Measurements from ENCODE around the gene GATD1.
A peak's percentile ranks its signal among the peaks of the same experiment; 100 is the strongest.
"Not testable (repeated sequence)": the region's sequence is repeated elsewhere in the genome, so short reads cannot be mapped to it uniquely, and the experiment has no call there.

GATD1 gene

GRCh38 chr11:763073-763463, 14.2 kb downstream of the GATD1 start:
- DNase-seq = peak; percentile 81

- peak; percentile 59 for DNase-seq
These were observed 14.7 kb downstream of the GATD1 start for GRCh38 chr11:762421-763072.

- DNase-seq = no peak
These were observed 15.7 kb downstream of the GATD1 start for GRCh38 chr11:761526-762108.

- no peak for DNase-seq
These were observed 17.1 kb downstream of the GATD1 start for GRCh38 chr11:760236-760635.

DNA sequence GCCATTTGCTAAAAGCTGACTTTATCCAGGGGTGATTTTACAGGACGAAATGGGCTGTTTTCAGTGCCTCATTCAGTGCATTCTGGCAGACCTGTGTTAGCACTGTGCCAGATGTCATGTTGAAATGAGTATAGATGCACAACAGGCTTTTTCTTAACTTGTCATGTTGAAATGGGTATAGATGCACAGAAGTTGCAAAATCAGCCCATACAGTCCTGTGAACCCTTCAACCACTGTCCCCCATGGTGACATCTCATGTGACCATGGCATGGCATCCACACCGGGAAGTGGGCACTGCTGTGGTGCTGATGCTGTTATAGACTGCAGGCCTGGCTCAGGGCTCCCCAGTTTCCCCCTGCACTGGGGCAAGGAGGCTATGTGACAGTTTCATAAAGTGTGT, 27.6 kb downstream of the GATD1 start:
- no peak for DNase-seq

- no peak for DNase-seq
These were observed 29.3 kb downstream of the GATD1 start for GRCh38 chr11:748007-748359.

DNA sequence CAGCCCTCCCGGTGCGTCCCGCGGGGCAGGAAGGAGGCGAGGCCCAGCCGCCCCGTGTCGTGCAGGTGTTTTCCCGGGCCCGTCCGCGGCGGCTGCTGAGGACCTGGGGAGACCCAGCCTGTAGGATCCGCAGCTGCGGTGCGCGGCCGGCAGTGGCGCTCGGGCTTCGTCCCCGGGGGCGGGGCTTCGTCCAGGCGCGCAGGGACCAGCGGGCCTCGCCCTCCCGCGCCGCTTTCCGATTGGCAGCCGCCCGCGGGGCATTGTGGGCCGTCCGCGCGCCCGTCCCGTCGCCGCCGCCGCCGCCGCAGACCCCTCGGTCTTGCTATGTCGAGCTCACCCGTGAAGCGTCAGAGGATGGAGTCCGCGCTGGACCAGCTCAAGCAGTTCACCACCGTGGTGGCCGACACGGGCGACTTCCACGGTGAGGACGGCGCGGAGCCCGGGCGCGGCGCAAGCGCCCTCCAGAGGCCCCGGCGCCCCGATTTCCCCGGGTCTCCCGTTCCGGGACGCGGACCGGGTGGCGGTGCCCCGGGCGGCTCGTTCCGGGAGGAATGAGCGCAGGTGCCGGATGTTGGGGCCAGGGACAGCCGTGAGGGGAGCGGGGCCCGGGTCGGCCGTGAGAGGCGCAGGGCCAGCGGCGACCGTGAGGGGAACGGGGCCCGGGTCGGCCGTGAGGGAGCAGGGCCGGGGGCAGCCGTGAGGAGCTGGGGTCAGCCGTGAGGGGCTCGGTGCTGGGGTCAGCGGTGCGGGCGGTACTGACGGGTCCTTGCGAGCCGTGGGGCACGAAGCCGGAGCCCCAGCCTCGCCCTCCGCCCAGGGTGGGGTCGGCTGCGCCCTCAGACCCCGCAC, 29.9 kb downstream of the GATD1 start, which contains the start of gene TALDO1:
Gene TALDO1, plus strand, starts transcription at position 307 of the 849 bp plus-strand sequence. Its CDS starts 18 bp downstream, at position 325.
- peak; percentile 96 for DNase-seq

GRCh38 chr11:746289-747157, 30.8 kb downstream of the GATD1 start:
- peak; percentile 82 for DNase-seq

DNA sequence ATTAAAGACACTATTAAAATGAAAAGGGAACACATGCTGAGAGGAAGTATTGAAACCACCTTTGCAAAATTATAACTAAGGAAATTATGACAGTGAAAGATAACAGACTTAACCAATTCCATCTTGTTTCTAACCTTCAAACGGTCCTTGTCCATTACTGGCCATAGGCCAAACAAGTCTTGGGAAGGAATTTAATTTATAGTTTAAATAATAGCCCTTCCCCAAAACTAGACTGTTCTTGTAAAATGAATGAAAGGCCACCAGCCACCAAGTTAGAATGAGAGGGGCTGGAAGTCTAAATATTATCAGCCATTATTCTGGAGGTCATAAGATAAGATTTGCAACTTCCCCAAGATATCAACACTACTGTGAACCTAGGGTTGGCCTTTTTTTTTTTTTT, 31.9 kb downstream of the GATD1 start:
- no peak for DNase-seq

GRCh38 chr11:742571-743201, 34.6 kb downstream of the GATD1 start:
- no peak for DNase-seq

- DNase-seq = no peak
These were observed 35.1 kb downstream of the GATD1 start for GRCh38 chr11:742156-742546.

DNA sequence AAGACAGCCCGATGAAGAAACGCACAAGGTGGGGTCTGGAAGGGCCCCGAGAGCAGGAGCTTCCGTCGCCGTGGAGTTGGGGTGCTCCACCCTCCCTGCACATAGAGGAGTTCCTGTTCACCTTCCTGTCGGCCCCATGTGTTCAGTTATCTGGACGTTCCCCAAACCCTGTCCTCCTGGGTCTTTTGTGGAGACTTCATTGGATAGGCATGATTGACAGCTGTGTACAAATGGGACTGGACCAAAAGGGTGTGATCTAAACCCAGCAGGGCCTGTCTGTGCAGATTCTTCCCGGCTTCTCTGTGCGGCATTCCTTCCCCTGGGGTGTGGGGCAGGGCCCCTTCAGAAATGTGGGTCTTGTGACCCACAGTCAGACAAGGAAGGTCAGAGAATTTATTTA, 39.4 kb downstream of the GATD1 start:
- DNase-seq = not testable (repeated sequence)

DNA sequence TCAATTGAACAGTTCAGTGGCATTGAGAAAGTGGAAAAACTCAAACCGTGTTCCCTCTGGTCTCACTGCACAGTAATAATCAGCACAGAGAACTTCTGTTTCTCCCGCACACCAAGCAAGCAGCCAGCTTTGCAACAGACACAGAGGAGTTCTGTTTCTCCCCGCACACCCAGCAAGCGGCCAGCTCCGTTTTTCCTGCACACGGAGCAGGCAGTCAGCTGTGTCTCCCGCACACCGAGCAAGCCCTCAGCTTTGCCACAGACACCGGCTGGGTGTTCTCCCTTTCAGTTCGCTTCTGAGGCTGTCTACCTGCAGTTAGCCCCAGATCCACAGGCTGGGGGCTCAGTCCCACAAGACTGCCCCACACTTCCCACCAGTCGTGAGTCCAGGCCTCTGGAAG, 39.9 kb downstream of the GATD1 start:
- DNase-seq = no peak

DNA sequence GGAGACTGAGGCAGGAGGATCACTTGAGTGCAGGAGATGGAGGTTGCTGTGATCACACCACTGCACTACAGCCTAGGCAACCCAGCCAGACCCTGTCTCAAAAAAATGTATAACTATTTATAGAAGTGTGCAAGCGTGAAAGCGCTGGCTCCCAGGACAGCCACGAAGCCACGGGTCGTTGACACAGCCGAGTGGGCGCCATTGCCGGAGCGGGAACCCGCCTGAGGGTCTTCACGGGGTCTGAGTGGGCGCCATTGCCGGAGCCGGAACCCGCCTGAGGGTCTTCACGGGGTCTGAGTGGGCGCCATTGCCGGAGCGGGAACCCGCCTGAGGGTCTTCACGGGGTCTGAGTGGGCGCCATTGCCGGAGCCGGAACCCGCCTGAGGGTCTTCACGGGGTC, 42.7 kb downstream of the GATD1 start:
- not testable (repeated sequence) for DNase-seq

DNA sequence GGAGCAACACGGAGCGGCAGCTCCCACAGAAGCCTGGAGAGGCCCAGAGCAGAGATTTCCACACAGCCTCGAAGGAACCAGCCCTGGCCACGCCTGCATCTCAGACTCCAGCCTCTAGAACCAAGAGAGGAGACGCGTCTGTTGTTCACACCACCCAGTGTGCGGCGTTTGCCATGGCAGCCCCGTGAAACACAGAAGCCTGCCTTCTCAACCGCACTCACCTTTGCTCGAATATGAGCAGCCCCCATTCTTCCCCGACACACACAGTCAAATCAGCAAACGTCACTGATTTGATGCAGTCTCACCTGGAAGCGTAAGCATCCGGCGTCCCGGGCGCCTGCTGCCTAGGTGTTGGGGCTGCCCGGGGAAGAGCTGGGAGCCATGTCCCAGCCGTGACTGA, 44.2 kb downstream of the GATD1 start:
- peak; percentile 35 for DNase-seq

DNA sequence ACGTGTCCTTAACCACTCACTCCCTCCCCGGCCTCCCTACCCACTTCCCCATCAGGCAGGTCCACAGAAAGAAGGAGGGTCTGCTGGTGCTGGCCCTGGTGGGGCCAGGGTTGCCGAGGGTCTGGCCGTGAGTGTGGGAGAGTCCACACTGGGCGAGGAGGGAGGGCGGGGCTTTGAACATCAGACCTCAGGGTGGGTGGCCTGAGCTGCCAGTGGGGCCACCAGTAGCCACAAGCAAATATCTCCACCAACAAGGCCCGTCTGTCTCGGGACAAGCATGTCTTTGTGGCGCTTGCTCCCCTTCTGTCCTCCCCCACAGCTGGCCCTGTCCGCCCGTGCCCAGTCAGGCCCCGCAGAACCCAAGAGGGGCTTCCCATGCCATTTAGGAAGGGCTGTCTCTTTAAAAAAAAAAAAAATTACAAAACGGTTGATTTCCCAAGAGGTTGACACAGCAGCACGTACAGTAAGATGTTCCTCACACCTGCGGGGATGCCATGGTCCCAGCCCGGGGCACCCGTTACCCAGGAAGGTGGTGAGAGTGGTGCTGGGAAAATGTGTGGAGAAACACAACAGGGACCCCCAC, 47.7 kb downstream of the GATD1 start:
- no peak for DNase-seq

DNA sequence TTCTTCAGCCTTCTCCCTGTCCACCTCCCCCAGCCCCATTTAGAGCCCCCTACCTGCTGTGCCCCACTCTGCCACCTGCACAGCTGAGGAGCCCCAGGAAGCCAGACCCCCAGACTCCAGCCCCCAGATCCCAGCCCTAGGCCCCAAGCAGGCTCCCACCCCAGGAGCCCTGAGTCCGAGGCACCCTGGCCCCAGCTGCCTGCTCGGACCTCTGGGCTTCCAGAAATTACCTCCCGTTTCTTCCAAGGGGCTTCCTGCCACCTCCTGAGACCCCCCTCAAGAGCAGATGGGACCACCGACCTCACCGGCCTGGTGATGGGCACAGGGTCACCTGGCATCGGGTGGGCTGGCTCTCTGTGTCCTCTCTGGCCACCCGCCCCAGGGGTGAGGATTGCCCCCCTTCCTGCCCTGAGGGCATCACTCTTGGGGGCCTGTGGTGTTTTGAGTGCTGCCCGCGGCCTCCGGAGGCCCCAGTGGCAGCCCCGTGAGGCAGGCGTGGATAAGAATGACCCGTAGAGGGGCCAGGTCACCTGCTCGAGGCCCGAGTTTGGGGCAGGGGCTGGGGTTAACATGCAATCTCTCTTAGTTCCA, 48.3 kb downstream of the GATD1 start:
- DNase-seq = no peak

DNA sequence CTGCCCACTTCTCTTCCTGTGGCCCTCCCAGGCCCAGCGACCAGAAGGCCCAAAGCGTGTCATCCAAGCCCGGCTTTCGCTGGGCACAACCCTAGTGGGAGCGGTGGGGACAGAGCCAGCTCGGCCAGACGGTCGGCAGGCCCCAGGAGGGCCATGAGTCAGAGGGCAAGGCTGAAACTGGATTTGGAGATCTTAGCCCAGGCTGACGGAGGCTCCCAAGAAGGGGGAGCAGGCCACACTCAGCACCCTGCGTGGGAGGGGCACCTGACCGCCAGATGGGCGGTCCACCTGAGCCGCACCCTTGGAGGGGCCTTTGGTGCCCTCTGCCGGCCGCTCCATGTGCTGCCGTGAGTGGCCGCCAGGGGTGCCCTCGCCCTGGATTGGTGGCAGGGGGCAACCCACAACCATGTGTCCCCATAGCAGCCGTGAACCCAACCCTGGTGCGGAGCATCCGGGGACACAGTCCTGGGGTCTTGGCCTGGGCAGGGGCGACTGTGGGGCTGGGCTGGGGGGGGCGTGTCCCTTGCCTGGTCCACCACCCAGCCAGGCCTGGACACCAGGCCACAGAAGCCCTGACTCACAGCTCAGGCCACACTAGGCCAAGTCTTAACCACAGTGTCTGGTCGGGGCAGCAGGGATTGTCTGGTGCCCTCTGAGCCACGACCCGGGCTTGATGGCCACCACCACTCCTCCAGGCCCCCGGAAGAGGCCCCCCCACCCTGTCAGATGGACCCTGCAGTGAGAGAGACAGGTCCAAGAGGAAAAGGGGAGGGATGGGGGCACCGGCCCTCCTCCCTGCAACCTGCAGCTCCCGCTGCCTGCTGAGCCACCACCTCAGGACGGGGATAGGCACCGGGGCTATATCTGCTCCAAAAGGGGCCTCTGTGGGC, 49.2 kb downstream of the GATD1 start:
- DNase-seq = peak; percentile 81

- no peak for DNase-seq
These were observed 50.0 kb downstream of the GATD1 start for GRCh38 chr11:727281-727701.

All from NCI-H69 (cell line).